Measurements from ENCODE around the gene HNRNPH1.

GRCh38 chr5:179609834-179610108, 13.7 kb downstream of the HNRNPH1 start:
- TF ChIP-seq CTCF (IDR thresholded peaks at IDR 0.05) (no peak), ZFX (IDR thresholded peaks at IDR 0.05; ENCODE audit: borderline replicate concordance) (no peak)

Data from 22Rv1 (cell line).